G401.6 (cell line): Measurements from ENCODE around the gene CDK15.

Experiments used
- FAIRE-seq: peaks from 2 replicates; lab custom pipeline; 2012; peaks lifted over from hg19 to GRCh38; lab: Jason Lieb, UNC

CDK15 gene

DNA sequence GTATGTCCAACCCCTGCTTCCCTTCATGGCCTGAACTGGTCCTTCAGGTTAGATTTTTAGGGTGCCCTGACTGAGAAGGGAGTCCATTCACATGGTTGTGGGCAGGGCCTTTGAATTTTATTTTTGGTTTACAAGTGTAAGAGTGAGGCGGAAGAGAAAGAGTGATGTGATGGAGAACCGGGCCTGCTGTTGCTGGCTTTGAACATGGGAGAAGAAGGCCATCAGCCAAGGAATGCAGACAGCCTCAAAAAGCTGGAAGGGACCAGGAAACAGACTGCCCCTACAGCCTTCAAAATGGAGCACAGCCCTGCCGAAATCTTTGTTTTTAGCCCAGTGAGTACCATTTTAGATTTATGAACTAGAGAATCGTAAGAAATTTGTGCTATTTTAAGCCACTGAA lies 105.0 kb downstream of the CDK15 start:
- no peak for FAIRE-seq

- FAIRE-seq: no peak
Observed at GRCh38 chr2:201913201-201913600, 106.9 kb downstream of the CDK15 start.

- no peak for FAIRE-seq
Observed at GRCh38 chr2:201915446-201915845, 109.1 kb downstream of the CDK15 start.

DNA sequence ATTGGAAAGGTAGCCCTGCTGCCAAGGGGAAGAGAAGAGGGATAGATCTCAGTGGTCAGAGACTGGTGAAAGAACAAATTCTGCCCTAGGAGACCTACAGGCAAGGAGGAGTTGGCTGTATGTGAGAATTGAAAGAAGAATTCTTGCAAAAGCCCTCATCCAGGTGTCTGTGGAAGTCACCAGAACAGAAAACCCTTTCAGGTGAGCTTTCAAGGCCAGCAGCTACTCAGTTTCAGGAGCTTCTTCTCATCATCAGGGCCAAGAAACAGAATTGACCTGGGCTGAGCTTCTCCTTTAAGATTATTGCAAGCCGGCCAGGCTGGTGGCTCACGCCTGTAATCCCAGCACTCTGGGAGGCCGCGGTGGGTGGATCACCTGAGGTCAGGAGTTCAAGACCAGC lies 110.2 kb downstream of the CDK15 start:
- FAIRE-seq: no peak

GRCh38 chr2:201918616-201919307 lies 112.4 kb downstream of the CDK15 start:
- no peak for FAIRE-seq

DNA sequence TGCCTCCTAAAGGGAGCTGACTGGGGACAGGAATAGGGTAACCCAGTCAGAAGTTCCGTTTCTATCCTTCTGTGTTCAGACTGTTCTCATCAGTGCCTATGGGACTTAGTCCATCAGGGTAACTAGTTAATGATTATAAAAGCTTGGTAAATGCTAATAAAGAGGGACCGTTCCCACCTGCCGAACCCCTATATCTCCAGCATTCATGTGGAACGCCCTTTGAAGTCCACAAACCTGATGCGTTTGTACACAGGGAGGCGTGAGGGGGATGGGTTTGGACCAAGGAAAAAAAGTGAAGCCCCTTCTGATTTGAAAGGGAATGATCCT lies 112.9 kb downstream of the CDK15 start:
- no peak for FAIRE-seq

GRCh38 chr2:201923436-201924328 lies 117.3 kb downstream of the CDK15 start:
- FAIRE-seq: no peak

- no peak for FAIRE-seq
Observed at GRCh38 chr2:201924453-201924852, 118.1 kb downstream of the CDK15 start.

DNA sequence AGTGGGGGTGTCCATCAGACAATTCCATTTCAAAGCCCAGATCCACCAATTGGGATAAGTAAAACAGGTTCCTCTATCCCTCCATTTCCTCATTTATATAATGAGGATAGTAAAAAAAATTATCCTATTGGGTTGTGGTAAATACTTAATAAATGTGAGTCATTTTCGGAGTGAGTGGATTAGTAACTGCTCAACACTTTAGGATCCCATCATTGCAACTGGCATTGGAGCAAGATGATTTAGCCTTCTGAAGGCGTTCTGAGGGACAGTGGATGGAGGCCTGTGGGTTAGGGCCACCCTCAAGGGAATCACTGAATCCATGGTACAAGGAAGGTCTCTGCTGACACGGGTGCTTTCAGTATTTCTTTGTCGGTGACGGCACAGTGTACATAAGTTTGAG lies 118.7 kb downstream of the CDK15 start:
- no peak for FAIRE-seq

GRCh38 chr2:201926067-201926466 lies 119.7 kb downstream of the CDK15 start:
- no peak for FAIRE-seq

- no peak for FAIRE-seq
Observed at GRCh38 chr2:201928363-201928762, 122.0 kb downstream of the CDK15 start.

GRCh38 chr2:201929281-201930026 lies 123.1 kb downstream of the CDK15 start:
- FAIRE-seq: no peak

GRCh38 chr2:201930043-201930442 lies 123.7 kb downstream of the CDK15 start:
- FAIRE-seq: no peak

DNA sequence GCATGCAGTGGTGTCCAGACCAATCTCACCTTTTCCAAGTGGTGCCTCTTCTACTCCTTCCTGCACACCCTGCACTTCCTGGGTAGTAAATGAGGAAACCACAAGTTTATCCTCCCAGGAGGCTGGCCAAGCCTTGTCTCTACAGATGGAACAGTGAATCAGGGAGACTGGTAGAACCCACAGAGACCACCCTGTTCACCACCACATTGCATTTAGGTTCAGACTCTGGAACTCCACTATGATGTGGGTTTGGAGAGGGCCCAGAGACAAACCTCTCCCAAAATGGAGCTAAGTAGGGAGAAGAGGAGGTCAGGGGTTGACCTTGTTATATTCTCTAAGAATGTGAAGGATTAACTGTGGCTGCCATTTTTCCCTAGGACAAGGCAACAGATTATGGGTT lies 124.5 kb downstream of the CDK15 start:
- FAIRE-seq: no peak

DNA sequence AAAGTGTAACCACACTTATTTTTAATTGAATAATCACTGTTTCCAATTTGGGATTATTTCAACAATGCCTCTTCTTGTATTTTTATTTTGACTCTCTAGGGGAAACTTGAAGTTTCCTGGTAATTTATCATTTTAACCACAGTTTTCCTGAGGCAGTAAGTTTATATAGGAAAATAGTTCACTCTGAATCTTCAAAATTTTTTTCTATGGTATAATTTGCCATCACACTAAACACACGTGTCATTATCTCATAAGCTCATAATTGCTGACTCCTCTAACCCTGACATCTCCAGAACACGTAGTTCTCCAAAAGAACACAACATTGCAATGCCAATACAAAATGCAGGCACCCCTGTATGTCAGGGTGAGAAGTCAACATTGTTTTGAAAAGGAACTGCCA lies 125.1 kb downstream of the CDK15 start:
- no peak for FAIRE-seq

DNA sequence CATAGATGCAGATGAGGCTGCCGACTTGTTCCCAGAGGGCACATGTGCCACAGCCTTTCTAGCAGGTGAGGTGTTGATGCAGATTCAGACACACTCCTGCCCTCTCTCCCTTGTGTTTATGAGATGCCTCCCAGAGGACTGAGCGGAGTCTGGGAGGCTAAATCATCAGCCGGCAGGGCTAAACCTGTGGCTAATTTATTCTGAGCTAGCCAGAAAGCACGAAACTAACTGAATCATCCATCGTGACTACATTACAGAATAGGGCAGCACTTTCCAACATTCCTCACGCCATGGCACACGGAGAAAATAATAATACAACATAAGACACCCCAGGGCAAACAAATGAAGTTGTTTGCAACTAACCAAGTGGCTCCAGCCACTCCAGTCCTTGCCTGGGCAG lies 125.6 kb downstream of the CDK15 start:
- FAIRE-seq: no peak

- no peak for FAIRE-seq
Observed at GRCh38 chr2:201932511-201932910, 126.2 kb downstream of the CDK15 start.

DNA sequence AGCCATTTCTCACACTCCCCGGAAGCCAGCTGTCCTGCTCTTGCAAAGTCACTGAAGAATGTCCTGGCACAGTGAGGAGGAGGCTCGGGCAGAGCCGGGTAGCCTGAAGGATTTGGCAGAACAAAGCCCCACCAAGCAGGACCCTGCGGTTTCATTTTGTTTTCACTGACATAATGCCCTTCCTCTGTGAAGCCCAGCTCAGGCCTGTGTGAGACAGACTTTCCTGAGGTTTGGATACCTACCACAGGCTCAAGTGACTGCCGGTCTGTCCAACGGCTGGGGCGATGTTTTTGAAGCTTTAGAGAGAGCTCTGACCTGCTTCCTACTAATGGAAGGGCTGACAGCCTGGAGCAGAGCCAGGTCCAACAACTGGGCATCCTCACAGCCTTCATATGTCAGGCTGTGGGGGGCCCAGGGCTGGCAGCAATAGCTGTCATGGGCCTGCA lies 127.5 kb downstream of the CDK15 start:
- no peak for FAIRE-seq

- FAIRE-seq: no peak
Observed at GRCh38 chr2:201936817-201937216, 130.5 kb downstream of the CDK15 start.

- no peak for FAIRE-seq
Observed at GRCh38 chr2:201937343-201937742, 131.0 kb downstream of the CDK15 start.

- no peak for FAIRE-seq
Observed at GRCh38 chr2:201938156-201938775, 131.9 kb downstream of the CDK15 start.

DNA sequence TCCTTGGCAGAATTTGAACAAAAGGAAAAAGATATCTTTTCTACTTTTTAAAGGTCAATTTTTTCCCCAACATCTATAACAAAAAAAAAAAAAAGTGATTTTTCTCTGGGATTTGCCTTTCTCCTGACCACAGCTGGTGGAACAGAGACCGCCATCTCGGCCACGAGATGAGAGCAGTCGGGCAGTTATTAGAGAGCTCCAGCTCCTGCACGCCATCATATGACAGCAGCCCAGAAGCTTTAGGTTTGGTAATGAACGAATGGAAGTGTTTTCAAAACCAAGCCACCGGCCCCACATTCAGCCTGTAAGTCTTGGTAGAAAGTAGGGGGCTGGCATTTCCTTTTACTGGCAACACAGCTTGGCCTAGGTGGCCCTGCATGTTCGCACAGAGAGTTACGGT lies 132.4 kb downstream of the CDK15 start:
- FAIRE-seq: no peak
